Smooth muscle cell (in vitro differentiated cells): ENCODE measurements around the gene NUDT6. TPM values are rescaled to one million over a fixed set of nuclear protein-coding genes. Genes with fewer than 3 reads are reported as not detected.
"Not testable (repeated sequence)": the region's sequence is repeated elsewhere in the genome, so short reads cannot be mapped to it uniquely, and the experiment has no call there.

Source experiments
- DNase-seq: peaks from one replicate; lab custom pipeline; 2025; ENCODE audit not compliant: unreplicated experiment; lab: John Stamatoyannopoulos, UW
- H2AFZ ChIP-seq: fragments of 200-600 bp; sonication (generic); 2 replicates; pipeline ENCODE4 v1.6.0; 2016; ENCODE audit warnings: antibody characterized with exemption, low read depth, mild to moderate bottlenecking
- H3F3A ChIP-seq: fragments of 200-600 bp; sonication (generic); 2 replicates; pipeline ENCODE4 v1.6.0; 2017; ENCODE audit warnings: antibody characterized with exemption, low read depth
- H3K27ac ChIP-seq: fragments of 200-600 bp; sonication (generic); 2 replicates; pipeline ENCODE4 v1.5.1; 2016; ENCODE audit warnings: low read depth, mild to moderate bottlenecking
- H3K27me3 ChIP-seq: fragments of 200-600 bp; sonication (generic); 2 replicates; pipeline ENCODE4 v1.6.1; 2016; ENCODE audit warnings: low read depth, mild to moderate bottlenecking
- H3K36me3 ChIP-seq: fragments of 200-600 bp; sonication (generic); 2 replicates; pipeline ENCODE4 v1.5.1; 2016; ENCODE audit warnings: low read depth
- H3K4me1 ChIP-seq: fragments of 200-600 bp; sonication (generic); 2 replicates; pipeline ENCODE4 v1.5.1; 2016; ENCODE audit warnings: low read depth
- H3K4me2 ChIP-seq: fragments of 200-600 bp; sonication (generic); 2 replicates; pipeline ENCODE4 v1.6.0; 2016; ENCODE audit warnings: mild to moderate bottlenecking
- H3K4me3 ChIP-seq: fragments of 200-600 bp; sonication (generic); 2 replicates; pipeline ENCODE4 v1.5.1; 2016; ENCODE audit warnings: mild to moderate bottlenecking
- H3K79me2 ChIP-seq: fragments of 200-600 bp; sonication (generic); 2 replicates; pipeline ENCODE4 v1.6.0; 2016; ENCODE audit warnings: low read depth, mild to moderate bottlenecking
- H3K9ac ChIP-seq: fragments of 200-600 bp; sonication (generic); 2 replicates; pipeline ENCODE4 v1.6.0; 2016; ENCODE audit warnings: low read depth
- H3K9me3 ChIP-seq: fragments of 200-600 bp; sonication (generic); replicated peaks from 2 replicates; pipeline ENCODE4 v1.5.1; 2016; ENCODE audit warnings: low read depth
- H4K20me1 ChIP-seq: fragments of 200-600 bp; sonication (generic); 2 replicates; pipeline ENCODE4 v1.6.0; 2016; ENCODE audit warnings: low read depth
- WGBS: methylation state at CpG from one replicate; pipeline ENCODE4 v1.1.7; 2016; ENCODE audit warnings: low lambda C conversion rate; 5-methylcytosine and 5-hydroxymethylcytosine counted together
- polyA plus RNA-seq: library from polyadenylated mRNA; unstranded; fragments of >200 nt; fragmentation: Nextera tagmentation; extraction: Ambion mirVana; gene quantifications from 2 replicates; pipeline ENCODE4 v1.2.1, GENCODE V29; 2016
- total RNA-seq: library from RNA; depleted of rRNA; stranded (reverse); fragments of >200 nt; gene quantifications from 2 replicates; pipeline ENCODE4 v1.2.3, GENCODE V29; 2014
- TF ChIP-seq, protein P1 (sequence below): fragments of 200-600 bp; sonication (generic); IDR thresholded peaks from 2 replicates; pipeline ENCODE4 v1.5.1; 2017; ENCODE audit warnings: borderline replicate concordance, mild to moderate bottlenecking, antibody characterized with exemption; ENCODE audit not compliant: insufficient read depth, poor library complexity, severe bottlenecking

The NUDT6 gene
- total and polyA plus RNA-seq, 2 experiments from 2014 or later, result 4.1 to 7.0 TPM

DNA sequence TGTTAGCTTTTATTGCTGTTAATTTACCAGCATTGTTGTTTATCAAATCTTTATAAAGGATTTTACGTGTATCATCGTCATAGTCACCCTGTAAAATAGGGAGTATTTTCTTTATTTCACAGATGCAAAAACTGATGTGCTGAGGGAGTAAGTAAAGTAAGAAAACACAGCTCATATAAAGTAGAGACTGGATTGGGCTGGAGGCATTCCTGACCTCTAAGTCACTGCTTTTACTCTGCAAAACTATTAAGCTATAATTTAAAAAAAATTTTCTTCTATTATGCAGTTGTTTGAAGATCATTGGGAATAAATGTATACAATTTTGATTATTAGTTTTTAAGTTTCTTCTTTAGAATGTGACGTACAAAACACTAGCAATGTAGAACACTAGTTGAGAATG lies 45.9 kb downstream of the NUDT6 start:
- Histone ChIP-seq H4K20me1 (no peaks in the 10 kb centered on the region), H3K79me2 (peaks cover 5% of the 10 kb centered on the region)

DNA sequence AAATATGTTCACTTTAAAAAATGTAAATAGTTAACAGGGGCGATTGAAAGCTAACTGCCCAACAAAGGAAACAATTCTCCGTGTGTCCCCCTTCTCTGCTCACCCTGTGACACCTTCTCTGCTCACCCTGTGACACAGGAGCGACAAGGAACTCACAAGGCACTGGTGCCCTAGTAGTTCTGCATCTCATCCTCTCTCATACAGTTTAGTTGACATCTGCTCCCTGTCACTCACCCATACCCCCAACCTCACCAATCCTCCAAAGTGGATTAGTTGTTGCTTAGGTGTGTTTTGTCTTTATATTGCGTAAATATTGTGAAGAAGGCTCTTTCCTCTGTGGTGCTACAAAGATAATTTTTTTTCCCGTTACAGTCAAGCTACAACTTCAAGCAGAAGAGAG lies 46.4 kb downstream of the NUDT6 start:
- no peaks in the 10 kb centered on the region for H4K20me1 ChIP-seq
- H3K27me3 ChIP-seq, result no peaks in the 10 kb centered on the region
- peak overlapping the region; percentile 9 for H3K4me2 ChIP-seq
- TF ChIP-seq, protein P1, sequence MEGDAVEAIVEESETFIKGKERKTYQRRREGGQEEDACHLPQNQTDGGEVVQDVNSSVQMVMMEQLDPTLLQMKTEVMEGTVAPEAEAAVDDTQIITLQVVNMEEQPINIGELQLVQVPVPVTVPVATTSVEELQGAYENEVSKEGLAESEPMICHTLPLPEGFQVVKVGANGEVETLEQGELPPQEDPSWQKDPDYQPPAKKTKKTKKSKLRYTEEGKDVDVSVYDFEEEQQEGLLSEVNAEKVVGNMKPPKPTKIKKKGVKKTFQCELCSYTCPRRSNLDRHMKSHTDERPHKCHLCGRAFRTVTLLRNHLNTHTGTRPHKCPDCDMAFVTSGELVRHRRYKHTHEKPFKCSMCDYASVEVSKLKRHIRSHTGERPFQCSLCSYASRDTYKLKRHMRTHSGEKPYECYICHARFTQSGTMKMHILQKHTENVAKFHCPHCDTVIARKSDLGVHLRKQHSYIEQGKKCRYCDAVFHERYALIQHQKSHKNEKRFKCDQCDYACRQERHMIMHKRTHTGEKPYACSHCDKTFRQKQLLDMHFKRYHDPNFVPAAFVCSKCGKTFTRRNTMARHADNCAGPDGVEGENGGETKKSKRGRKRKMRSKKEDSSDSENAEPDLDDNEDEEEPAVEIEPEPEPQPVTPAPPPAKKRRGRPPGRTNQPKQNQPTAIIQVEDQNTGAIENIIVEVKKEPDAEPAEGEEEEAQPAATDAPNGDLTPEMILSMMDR, result no peak
- 93% methylated on average over 5 of the region's 5 CpGs for WGBS
- H3F3A ChIP-seq, result no peaks in the 10 kb centered on the region
- peaks cover 7% of the 10 kb centered on the region for H3K79me2 ChIP-seq
- peaks cover 13% of the 10 kb centered on the region for H3K36me3 ChIP-seq
- no peak overlapping the region for H2AFZ ChIP-seq
- H3K9ac ChIP-seq, result no peak overlapping the region
- no peak for DNase-seq
- no peaks in the 10 kb centered on the region for H3K9me3 ChIP-seq
- H3K4me3 ChIP-seq, result no peak overlapping the region
- H3K27ac ChIP-seq, result peak overlapping the region; percentile 11
- H3K4me1 ChIP-seq, result peaks cover 4% of the 10 kb centered on the region

More for the DNA sequence above, 45.9 kb downstream of the NUDT6 start:
- peaks cover 14% of the 10 kb centered on the region for H3K36me3 ChIP-seq
- TF ChIP-seq, protein P1, result no peak
- H3F3A ChIP-seq, result no peaks in the 10 kb centered on the region
- no peak overlapping the region for H3K4me3 ChIP-seq
- peak overlapping the region; percentile 11 for H3K27ac ChIP-seq
- no peak for DNase-seq
- peak overlapping the region; percentile 9 for H3K4me2 ChIP-seq
- 88% methylated on average over 3 of the region's 3 CpGs for WGBS
- H3K4me1 ChIP-seq, result peaks cover 4% of the 10 kb centered on the region
- no peaks in the 10 kb centered on the region for H3K27me3 ChIP-seq
- no peak overlapping the region for H3K9ac ChIP-seq
- H3K9me3 ChIP-seq, result no peaks in the 10 kb centered on the region
- H2AFZ ChIP-seq, result no peak overlapping the region

DNA sequence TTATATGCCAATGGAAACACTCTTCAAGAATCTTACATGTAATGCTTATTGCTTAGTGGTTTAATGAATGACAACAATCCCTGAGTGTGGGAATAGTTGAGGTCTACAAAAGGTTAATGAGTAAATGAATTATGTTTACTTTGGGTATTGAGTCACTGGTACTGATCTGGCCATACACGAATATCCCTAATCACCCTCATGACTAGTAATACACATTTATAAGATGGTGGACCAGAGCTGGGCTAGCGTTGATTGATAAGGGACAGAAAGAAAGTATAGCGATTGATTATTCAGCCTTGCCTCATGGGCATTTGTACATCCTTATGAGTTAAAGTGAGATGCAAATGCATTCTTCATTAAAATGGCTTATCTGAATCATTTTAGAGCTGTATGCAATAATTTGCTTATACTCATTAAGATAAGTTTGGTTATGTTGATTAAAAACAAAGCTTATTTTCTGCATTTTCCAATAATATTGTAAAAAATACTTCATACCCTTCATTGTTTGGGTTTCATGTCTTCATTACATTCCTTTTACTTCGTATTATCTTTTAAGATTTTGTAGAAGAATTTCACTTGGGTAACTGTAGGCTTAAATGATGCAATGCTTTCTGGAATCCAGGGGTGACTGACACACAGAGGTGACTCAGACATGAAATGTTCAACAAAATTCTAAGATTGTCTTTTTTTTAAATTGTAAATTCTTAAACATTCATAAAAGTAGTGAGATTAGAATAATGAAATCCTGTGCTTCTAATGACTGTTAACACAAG lies 48.4 kb downstream of the NUDT6 start:
- Histone ChIP-seq H3K36me3 (peaks cover 8% of the 10 kb centered on the region), H3K4me2 (peak overlapping the region; percentile 34), H3K9me3 (no peaks in the 10 kb centered on the region), H4K20me1 (no peaks in the 10 kb centered on the region), H3K79me2 (peaks cover 21% of the 10 kb centered on the region), H3K27ac (peak overlapping the region; percentile 67), H3K9ac (no peak overlapping the region), H3K4me3 (no peak overlapping the region), H3F3A (no peaks in the 10 kb centered on the region), H2AFZ (no peak overlapping the region), H3K4me1 (peaks cover 4% of the 10 kb centered on the region), H3K27me3 (no peaks in the 10 kb centered on the region)
- TF ChIP-seq, protein P1, result no peak
- no peak for DNase-seq
- 50% methylated on average over 4 of the region's 4 CpGs for WGBS

DNA sequence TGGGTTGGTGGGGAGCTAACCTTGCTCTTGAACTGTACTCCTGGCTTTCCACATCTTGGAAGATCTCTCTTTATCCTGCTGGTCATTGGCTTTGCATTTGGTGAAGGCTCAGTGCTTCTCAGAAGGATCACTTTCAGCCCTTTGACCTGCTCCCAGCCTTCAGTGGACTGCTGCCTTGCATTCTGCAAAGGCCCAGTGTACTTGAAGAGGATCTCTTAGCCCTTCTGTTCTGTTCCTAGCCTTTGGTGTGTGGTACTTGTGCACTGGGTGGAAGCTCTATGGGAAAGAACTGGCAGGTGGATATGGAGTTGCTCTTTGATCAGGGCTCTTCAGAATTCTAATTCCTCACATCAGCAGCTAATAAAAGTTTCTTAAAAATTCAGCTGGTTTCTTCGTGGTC lies 49.3 kb downstream of the NUDT6 start:
- H3K79me2 ChIP-seq, result peaks cover 29% of the 10 kb centered on the region
- H3K9ac ChIP-seq, result no peak overlapping the region
- H3K4me1 ChIP-seq, result peaks cover 4% of the 10 kb centered on the region
- peak overlapping the region; percentile 67 for H3K27ac ChIP-seq
- TF ChIP-seq, protein P1, result no peak
- H3K36me3 ChIP-seq, result peaks cover 5% of the 10 kb centered on the region
- DNase-seq, result no peak
- no peak overlapping the region for H3K4me3 ChIP-seq
- H3K27me3 ChIP-seq, result no peaks in the 10 kb centered on the region
- H3K9me3 ChIP-seq, result no peaks in the 10 kb centered on the region
- no peaks in the 10 kb centered on the region for H4K20me1 ChIP-seq
- H3K4me2 ChIP-seq, result peak overlapping the region; percentile 34
- 100% methylated on average over 1 of the region's 1 CpG for WGBS
- no peaks in the 10 kb centered on the region for H3F3A ChIP-seq
- no peak overlapping the region for H2AFZ ChIP-seq

DNA sequence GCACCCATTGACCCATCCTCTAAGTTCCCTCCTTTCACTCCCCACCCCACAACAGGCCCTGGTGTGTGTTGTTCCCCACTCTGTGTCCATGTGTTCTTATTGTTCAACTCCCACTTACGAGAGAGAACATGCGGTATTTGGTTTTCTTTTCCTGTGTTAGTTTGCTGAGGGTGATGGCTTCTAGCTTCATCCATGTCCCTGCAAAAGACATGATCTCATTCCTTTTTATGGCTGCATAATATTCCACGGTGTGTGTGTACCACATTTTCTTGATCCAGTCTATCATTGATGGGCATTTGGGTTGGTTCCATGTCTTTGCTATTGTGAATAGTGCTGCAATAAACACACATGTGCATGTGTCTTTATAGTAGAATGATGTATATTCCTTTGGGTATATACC lies 54.2 kb downstream of the NUDT6 start:
- not testable (repeated sequence) for H3F3A ChIP-seq, H2AFZ ChIP-seq, DNase-seq, H3K4me2 ChIP-seq, H4K20me1 ChIP-seq, H3K27me3 ChIP-seq, H3K4me1 ChIP-seq, H3K9ac ChIP-seq, H3K9me3 ChIP-seq, H3K4me3 ChIP-seq, H3K27ac ChIP-seq, H3K36me3 ChIP-seq
- peaks cover 38% of the 10 kb centered on the region for H3K79me2 ChIP-seq
- WGBS, result over 99% methylated on average over 3 of the region's 3 CpGs
